ENCODE data around the gene SPRR2B. TPM values are rescaled to one million over a fixed set of nuclear protein-coding genes. Genes with fewer than 3 reads are reported as not detected.

The SPRR2B gene
- polyA plus RNA-seq, 1 experiment, result not detected

DNA sequence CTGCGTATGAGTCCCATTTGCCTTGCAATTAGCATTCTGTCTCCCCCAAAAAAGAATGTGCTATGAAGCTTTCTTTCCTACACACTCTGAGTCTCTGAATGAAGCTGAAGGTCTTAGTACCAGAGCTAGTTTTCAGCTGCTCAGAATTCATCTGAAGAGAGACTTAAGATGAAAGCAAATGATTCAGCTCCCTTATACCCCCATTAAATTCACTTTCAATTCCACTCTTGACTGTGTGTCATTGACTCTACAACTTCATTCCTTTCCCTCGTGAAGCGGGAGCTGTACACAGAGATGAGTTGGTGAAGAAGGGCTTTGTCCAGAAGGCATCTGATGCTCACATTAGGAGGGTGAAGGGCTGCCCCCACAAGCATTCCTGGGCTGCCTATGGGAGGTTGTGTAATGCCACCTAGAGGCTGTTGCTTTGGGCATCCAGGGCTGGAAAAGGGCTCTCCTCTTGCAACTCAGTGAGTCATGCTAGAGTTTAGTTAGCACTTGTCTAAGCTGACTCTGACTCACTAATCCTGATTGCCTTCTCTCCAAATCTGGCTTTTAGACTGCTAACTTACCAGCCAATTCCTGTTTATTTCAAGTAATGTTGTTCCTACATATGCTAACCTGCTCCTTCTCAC, 38.6 kb downstream of the SPRR2B start:
- ChIA-PET CTCF (no interaction called here), POLR2A (no interaction called here)
- Histone ChIP-seq H3K4me3 (ENCODE audit: low read depth, low read length) (no peak overlapping the region), H3K36me3 (ENCODE audit: control insufficient read depth, insufficient read depth, low read length) (no peaks in the 10 kb centered on the region), H3K27me3 (ENCODE audit: control insufficient read depth, insufficient read depth, low read length) (no peaks in the 10 kb centered on the region)
- DNase-seq (ENCODE audit: low read depth), result peak; percentile 0
- TF ChIP-seq, protein P1, sequence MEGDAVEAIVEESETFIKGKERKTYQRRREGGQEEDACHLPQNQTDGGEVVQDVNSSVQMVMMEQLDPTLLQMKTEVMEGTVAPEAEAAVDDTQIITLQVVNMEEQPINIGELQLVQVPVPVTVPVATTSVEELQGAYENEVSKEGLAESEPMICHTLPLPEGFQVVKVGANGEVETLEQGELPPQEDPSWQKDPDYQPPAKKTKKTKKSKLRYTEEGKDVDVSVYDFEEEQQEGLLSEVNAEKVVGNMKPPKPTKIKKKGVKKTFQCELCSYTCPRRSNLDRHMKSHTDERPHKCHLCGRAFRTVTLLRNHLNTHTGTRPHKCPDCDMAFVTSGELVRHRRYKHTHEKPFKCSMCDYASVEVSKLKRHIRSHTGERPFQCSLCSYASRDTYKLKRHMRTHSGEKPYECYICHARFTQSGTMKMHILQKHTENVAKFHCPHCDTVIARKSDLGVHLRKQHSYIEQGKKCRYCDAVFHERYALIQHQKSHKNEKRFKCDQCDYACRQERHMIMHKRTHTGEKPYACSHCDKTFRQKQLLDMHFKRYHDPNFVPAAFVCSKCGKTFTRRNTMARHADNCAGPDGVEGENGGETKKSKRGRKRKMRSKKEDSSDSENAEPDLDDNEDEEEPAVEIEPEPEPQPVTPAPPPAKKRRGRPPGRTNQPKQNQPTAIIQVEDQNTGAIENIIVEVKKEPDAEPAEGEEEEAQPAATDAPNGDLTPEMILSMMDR (IDR thresholded peaks at IDR 0.05; ENCODE audit: insufficient read depth, low read depth, low read length), result peak; percentile 24; the same call in 1 of the 2 replicates

DNA sequence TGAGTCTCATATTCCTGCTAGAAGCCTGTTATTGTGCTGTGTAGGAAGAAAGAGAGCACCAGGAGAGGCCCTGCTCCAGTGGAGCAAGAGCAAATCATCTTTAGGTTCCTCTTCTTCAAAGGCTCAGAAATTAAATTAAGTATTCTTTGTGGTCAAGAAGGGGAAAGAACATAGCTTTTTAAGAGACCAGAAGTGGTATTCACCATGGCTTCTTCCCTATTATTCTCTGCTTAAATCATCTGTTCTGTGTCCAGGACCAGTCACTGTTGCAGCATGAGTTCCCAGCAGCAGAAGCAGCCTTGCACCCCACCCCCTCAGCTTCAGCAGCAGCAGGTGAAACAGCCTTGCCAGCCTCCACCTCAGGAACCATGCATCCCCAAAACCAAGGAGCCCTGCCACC, 39.3 kb downstream of the SPRR2B start:
- POLR2A ChIA-PET, result no interaction called here
- CTCF ChIA-PET, result no interaction called here
- no peak for DNase-seq (ENCODE audit: low read depth)
- H3K27me3 ChIP-seq (ENCODE audit: control insufficient read depth, insufficient read depth, low read length), result no peaks in the 10 kb centered on the region
- no peaks in the 10 kb centered on the region for H3K36me3 ChIP-seq (ENCODE audit: control insufficient read depth, insufficient read depth, low read length)
- no peak overlapping the region for H3K4me3 ChIP-seq (ENCODE audit: low read depth, low read length)
- TF ChIP-seq, protein P1 (IDR thresholded peaks at IDR 0.05; ENCODE audit: insufficient read depth, low read depth, low read length), result no peak

DNA sequence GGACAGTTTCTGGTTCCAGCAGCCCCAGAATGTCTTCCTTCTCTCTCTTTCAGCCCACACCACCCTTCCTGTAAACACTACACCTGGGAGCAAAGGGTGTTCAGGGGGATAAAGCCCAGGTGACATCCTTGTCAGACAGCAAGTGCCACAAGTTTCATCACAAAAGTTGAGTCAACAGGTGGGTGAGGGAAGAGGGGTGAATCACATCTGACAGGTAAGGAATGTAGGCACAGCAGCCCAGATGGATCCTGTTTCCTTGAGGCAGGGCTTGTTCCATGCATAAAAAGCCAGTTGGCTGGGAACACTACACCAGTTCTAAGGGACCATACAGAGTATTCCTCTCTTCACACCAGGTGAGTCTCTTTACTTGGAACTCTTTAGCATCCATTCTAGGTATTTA, 40.5 kb downstream of the SPRR2B start, which contains the start of gene SPRR1B:
Gene SPRR1B, plus strand, starts transcription at position 309 of the 400 bp plus-strand sequence. CDS start 1,143 bp downstream, outside the sequence.
- H3K36me3 ChIP-seq (ENCODE audit: control insufficient read depth, insufficient read depth, low read length), result no peaks in the 10 kb centered on the region
- no peaks in the 10 kb centered on the region for H3K27me3 ChIP-seq (ENCODE audit: control insufficient read depth, insufficient read depth, low read length)
- no peak within 1 kb of the TSS for H3K4me3 ChIP-seq (ENCODE audit: low read depth, low read length)
- ChIA-PET POLR2A (no interaction called here), CTCF (no interaction called here)
- no peak for DNase-seq (ENCODE audit: low read depth)
- TF ChIP-seq, protein P1 (IDR thresholded peaks at IDR 0.05; ENCODE audit: insufficient read depth, low read depth, low read length), result no peak

DNA sequence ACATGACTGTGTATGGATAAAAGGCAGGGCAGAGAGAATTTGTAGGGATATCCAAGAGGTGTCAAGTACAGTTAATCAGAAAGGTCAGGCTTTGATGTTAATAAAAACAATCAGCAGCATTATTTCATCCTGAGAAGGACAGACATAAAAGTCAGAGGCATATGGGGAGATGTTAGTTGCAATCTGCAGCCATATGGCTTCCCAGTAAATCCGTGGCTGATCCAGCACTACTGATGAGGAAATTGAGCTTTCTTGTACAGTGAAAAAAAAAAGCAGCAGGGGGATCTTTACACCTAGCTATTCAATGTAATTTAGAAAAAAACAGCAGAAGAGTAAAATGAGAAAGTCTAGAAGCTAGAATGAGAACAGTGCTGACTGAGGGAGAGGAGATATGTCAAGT, 42.6 kb downstream of the SPRR2B start:
- Histone ChIP-seq H3K27me3 (ENCODE audit: control insufficient read depth, insufficient read depth, low read length) (no peaks in the 10 kb centered on the region), H3K4me3 (ENCODE audit: low read depth, low read length) (no peak overlapping the region), H3K36me3 (ENCODE audit: control insufficient read depth, insufficient read depth, low read length) (no peaks in the 10 kb centered on the region)
- TF ChIP-seq, protein P1 (IDR thresholded peaks at IDR 0.05; ENCODE audit: insufficient read depth, low read depth, low read length), result no peak
- no peak for DNase-seq (ENCODE audit: low read depth)
- POLR2A ChIA-PET, result no interaction called here
- CTCF ChIA-PET, result interaction anchor here (0.7 kb wide), 1 partner anchor 548 kb away, joined by 3 read pairs; no protein-coding TSS in a partner anchor

DNA sequence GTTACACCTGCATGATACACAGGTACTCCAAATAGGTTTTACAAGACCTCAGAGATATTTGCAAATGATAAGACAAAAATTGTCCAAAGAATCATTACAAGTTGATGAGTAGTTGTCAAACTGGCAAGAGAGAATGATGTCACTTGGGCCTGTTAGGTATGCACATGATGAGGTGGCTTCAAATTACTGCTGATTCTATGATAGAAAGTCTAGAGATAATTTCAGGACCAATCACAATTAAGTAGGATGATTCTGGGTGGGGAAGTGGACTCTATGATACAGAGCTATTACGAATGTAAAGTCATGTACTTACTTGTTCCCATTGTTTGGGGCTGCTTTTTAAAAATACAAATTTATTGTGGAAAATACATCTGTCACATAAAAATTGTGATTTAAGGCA, 45.6 kb downstream of the SPRR2B start:
- ChIA-PET CTCF (no interaction called here), POLR2A (no interaction called here)
- Histone ChIP-seq H3K4me3 (ENCODE audit: low read depth, low read length) (no peak overlapping the region), H3K36me3 (ENCODE audit: control insufficient read depth, insufficient read depth, low read length) (no peaks in the 10 kb centered on the region), H3K27me3 (ENCODE audit: control insufficient read depth, insufficient read depth, low read length) (no peaks in the 10 kb centered on the region)
- TF ChIP-seq, protein P1 (IDR thresholded peaks at IDR 0.05; ENCODE audit: insufficient read depth, low read depth, low read length), result no peak
- DNase-seq (ENCODE audit: low read depth), result no peak
